Measurements from ENCODE around the gene SLC8A1.

SLC8A1 gene

DNA sequence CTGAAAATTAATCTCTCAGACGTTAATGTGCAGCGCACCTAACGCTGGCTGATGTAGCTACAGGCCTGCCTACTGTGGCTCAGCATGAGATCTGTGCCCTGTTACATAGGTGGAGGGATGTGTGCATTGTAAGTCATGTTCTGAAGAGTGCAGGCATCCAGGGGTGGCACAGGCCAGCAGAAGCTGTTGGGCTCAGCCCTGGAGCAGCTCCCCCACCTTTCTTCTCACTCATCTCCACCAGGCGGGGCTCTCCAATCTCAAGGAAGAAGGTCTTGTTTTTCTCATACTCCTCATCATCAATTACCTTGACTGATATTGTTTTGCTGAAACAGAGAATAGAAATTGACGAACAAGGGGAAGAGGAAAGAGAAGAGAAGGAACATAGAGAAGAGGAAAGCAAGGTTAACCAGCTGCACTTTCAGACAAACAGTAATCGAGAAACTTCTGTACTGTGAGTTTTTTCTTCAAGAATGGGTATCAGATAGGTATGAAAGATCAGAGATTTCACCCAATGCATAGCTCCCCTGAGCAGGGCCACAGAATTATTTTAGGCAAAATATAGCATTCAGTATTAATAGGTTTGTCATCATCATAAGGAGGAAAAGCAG is 273.6 kb downstream of the SLC8A1 start:
- no peak for DNase-seq

DNA sequence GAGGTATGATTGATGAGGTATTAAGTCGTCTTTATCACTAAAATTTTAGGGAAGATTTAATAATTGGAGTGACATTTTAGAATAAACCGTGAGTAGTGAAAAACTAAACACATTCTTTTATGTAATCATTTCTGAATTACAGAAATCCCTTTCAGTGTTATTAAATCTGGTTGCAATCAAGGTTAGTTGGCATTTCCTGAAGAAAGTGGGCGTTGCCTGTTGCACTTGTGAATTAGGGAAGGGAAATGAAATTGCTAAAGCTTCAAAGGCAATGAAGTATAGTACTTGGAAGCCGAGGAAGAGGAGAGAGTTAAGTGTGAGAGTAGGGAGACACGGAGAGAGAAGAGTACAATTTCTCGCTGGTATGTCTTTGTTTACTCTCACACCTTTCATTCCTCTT is 274.5 kb downstream of the SLC8A1 start:
- no peak for DNase-seq

DNA sequence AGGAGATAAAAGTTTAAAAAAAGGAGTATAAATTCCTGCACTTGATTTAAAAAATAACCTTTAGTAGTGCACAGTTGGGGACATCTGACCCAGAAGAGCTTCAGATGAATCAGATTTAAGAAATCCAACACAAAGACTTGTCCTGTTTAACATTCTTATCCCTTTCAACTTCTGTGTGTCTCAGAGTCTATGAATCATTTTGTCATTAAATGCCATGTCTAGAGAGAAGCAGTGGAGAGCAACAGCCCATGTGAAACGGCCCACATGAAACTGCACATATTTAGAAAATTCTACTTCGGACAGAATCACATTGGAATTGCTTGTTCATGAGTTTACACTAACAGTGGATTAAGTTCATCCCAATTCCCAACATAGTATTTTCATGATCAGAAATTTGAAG is 278.6 kb downstream of the SLC8A1 start:
- DNase-seq, result no peak

DNA sequence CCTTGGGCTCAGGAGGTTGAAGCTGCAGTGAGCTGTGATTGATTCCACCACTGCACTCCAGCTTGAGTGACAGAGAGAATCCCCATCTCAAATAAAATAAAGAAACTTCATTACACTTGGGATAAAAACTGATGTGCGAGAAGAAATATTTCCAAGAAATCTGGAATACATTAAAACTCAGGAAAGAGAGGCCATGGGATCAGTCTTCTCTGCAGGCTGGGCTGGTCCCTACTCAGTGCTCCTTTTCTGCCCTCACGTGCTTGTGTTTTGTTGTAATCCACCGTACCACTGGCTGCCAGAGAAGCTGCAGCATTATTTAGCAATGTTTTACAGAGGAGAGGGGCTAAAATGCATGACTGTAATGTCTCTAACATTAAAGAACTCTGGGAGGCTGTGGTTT is 282.0 kb downstream of the SLC8A1 start:
- no peak for DNase-seq

DNA sequence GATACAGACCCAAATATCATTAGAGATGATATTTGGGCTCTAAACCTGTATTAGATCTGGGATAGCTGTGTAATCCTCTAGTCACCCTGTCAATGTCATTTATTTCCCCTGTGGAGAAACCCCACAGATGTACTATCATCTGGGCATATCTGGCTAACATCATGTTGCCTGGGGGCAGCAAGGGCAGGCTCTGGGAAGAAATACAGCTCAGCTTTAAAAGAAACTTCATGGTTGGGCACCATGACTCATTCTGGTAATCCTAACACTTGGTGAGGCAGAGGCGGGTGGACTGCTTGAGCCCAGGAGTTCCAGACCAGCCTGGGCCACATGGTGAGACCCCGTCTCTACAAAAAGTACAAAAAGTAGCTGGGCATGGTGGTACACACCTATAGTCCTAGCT is 282.5 kb downstream of the SLC8A1 start:
- no peak for DNase-seq

DNA sequence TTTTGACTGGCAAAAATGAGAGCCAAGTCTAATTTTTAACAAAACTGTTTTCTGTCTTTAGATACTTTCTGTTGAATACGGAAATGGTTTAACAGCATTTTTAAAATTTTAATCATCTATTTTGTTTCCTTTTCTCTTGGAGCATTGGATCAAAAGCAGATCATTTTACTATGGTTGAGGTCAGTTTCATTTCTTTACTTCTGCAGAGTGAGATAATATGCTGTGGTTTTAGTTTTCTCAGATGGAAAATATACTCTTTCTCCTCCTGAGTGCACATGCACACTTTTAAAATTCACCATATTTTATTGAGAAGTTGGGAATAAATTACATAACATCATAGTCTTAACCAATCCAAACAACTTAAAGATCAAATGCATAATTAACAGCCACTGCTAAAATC is 283.3 kb downstream of the SLC8A1 start:
- DNase-seq, result no peak

DNA sequence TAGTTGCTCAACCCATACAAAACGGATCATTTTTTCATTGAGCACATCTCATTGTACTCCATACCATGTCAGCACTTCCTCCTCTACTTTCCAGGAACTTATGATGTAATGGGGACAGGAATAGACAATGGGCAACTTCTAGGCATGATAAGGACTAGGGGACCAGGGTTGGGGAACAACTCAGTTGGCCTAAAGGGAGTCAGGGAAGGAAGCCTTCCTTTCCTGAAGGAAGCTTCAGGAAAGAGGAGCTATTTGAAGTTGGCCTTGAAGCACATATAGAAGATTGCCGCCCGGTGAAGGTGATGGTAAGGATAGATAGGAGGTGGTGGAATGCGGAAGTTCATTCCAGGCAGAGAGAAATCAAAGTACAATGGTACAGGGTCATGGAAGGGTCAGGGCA is 283.9 kb downstream of the SLC8A1 start:
- no peak for DNase-seq

DNA sequence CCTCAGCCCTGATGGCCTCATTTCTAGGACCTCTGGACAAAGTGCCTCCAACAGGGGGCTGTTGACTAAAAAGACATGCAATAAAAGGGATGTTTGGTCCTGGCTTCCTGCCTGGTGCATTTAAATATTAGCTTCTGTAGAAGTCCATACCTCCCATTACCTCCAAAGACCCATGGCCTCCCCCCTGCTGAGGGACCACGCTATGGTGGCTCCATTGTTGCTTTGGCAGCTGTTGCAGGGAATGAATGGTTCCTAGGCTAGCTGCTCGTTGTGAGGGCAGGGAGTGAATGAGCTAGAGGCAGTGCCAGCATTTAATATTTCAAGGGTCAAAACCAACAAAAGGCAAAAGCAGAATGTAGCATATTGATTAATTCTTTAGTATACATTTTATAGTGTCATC is 285.9 kb downstream of the SLC8A1 start:
- DNase-seq, result no peak

DNA sequence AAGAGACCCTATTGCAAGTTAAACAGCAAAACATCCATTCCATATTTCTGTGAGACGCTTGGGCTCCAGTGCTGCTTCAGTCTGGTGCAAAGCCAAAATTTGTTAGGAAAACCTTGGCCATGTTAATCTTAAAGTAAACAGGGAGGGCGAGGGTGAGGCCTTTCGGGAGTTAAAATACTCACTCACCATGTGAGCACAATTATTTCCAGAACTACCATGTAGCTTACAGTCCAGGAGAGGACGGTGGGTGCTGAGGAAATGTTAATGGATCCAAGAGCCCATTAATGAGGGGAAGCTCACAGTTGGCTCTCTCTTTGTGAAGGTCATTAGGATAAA is 286.4 kb downstream of the SLC8A1 start:
- no peak for DNase-seq

DNA sequence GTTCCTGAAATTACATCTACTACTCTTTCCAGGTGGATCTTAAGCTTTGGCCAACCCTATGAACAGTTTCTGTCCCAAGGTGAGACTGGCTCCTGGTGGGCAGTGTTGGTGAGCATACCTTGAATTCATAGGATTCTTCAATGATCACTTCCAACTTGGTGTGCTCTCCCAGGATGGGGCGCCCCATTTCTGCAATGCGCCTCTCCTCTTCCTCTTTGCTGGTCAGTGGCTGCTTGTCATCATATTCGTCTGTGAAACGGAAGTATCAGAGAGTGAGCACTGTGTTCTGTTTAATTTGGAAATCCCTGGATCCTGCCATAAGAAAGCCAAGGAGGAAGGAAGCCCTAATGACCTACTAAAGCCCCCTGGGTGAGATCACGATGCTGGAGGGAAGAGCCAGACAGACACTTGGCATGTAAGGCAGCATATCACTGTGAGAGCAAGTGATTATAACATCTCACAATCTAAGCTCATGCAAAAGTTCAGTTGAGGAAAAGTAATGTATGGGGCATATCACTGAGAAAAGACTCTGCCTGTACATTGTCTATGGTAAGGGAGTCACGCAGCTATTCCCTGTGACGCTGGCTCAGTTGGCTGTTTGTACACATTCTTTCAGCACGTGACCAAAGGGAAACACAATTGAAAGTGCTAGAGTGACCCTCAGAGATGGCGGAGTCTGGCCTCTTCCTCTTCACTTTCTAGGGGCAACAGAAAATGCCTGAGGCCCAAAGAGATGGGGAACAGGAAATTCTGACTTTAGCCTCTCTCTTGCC is 287.0 kb downstream of the SLC8A1 start:
- no peak for DNase-seq

DNA sequence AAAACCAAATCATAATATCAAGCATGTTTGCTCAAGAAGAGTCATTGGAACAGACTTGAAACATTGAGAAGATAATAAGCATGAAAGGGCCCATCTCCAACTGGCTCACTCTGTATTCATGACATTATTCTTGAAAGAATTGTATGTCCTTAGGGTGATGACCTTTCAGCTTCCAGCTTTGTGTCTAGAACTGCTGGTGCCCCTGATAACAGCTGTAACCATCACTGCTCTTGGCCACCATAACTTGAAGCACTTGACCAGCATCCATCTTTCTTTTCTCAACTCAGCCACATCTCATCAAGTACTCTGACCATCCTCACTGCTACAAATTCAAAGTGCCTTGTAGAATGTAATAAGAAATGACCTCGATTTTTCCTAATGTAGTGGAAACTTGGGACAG is 289.9 kb downstream of the SLC8A1 start:
- DNase-seq, result no peak

DNA sequence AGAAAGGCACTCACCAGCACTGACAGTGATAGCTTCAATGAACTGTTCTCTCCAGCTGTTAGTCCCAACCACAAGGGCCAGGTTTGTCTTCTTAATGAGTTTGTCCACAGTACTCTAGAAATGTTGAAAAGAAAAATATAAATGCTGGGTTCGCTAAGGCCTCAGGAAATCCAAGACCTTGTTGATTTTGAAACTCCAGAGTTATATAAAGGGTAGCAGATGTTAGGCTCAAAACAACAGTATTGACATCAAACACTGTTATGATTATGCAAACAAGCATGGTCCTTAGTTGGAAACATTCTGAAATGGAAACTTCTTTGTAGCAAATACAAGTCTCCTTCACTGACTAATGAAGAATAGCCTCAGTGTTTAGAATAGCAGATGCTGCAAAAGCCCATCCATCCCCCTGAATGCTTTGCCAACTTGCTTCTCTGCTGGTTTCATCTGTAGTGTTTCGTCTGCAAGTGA is 291.1 kb downstream of the SLC8A1 start:
- no peak for DNase-seq

DNA sequence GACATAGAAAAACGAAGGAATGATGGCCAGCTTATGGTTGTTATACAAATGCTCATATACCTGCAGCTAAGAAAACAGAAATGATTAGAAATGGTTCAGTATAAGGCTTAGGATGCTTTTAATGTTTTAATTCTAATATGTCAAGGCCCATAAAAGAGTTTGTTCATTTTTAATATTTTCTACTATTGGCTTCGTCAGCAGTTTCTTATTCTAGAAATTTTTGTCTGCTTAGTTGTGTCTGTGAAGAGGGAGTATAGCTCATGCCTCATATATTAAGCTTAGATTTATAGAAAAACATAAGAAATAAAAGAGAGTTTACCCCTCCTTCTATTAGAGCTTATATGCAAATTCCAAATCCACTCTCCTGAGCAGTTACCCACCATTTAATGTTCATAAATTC is 292.6 kb downstream of the SLC8A1 start:
- DNase-seq, result no peak

DNA sequence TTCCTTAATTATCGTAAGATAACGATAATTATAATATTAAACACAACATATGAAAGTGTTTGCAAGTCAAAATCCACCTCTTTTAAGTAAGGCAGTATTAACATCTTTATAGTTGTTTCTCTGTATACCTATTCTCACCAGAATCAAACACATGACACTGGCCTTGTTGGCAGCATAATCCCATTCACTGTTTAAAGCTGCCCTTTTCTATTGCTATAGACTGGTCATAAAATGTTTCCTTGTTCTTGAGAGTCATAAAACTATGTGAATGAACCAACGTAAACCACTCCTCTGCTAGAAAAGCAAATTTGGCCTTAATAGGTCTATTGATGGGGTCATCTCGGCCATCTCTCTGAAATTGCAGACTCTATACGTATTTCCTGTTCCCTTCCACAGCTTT is 293.1 kb downstream of the SLC8A1 start:
- DNase-seq, result no peak

DNA sequence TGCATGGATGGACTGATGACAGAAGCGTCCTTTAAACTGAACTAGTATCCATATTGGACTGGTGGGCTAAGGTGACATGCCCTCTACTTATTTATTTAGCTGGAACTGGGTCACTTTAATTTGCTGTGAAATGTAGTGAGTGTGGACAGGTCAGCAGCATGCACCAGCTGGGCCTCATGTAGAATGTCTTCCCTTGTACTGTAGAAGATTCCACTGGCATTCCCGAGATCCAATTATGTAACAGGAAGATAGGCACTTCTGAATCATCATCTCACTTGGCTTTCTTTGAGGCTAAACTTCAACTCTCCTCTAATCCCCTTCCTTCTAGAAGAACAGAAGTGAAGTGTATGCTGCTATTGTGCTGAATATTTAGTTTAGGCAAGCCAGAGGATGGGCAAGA is 296.2 kb downstream of the SLC8A1 start:
- no peak for DNase-seq

DNA sequence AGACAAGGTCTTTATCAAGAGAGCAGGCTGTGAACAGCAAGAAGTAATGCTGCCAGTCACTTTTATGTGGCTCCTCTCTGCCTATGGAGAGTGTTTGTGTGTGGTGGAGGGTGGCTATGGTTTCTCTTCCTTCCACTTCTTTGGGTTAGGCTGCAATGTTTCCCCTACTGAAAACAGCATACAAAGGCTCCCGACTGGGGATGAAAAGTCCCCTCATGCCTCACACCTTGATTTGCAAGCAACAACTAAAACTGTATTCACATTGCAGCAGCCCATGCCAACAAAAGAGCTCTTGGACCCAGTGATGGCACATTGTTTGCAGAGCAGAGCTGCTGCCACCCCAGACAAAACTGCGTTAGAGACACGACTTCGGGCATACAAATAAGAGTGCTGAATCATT is 301.6 kb downstream of the SLC8A1 start:
- no peak for DNase-seq

DNA sequence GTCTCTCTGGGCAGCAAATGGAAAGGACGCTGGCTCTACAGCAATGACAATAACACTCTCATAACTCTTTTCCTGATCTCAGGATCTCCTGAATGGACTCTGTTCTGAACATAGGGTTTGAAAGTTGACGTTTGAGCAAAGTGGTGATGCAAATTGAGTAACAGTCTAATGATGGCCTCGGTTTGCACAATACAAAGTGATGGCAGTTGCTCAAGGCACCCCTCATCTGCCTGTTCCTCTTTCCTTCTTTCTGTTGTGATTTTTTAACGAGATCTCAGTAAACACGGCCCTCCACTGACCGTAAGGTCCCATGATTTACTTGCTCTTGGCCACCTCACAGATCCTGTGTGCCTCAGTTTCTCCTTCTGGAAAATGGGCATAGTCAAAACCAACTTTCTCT is 303.6 kb downstream of the SLC8A1 start:
- no peak for DNase-seq

DNA sequence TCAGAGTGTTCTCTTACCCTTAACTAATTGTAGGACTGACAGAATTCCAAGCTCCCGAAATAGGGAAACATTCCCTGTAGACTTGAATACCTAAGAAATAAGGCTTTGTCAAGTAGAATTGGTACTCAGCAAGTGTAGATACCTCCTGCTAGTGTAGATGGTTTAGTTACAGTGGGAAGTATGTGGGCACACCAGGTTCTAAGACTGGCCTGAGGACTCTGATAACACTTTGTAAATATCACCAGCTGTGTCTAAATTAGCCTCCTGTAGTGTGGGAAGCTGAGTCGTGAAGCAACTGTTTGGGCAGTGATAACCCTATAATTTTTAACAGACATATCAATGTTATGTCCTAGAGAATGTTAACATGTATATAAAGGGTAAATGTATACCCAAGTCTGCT is 304.5 kb downstream of the SLC8A1 start:
- DNase-seq, result no peak

DNA sequence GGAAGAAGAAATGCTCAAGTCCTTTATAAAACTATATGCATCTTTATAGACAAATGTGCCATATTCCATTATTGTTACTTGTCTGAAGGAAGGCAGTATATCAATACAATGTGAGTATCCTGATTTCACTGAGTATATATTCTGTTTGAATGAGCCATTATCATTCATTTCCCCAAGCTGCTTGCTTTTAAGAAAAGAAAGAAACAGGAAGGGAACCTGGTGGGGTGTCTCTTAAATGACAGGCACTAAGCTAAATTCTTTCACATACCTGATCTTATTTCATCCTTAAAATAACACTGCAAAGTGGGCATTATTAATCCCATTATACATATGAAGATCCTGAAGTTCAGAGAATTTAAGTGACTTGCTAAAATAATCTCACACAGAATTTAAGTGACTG is 307.9 kb downstream of the SLC8A1 start:
- no peak for DNase-seq

DNA sequence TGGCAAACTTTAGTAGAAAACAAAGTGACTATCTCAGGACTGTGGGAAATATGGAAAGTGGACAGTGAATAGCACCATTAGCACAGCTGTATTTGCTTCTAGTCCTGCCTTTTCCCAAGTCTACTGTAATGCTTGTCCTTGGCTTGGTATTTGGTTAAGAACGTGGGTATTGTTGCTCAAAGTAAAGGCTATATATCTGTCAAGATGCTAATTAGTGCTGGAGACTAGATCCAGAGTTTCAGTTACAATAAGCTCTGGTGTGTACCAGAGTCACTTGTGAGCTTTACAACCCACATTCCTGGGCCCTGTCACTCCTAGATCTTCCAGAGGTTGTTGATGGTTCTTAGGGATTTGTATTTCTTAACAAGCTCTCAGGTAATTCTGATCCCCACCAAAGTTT is 313.6 kb downstream of the SLC8A1 start:
- no peak for DNase-seq

DNA sequence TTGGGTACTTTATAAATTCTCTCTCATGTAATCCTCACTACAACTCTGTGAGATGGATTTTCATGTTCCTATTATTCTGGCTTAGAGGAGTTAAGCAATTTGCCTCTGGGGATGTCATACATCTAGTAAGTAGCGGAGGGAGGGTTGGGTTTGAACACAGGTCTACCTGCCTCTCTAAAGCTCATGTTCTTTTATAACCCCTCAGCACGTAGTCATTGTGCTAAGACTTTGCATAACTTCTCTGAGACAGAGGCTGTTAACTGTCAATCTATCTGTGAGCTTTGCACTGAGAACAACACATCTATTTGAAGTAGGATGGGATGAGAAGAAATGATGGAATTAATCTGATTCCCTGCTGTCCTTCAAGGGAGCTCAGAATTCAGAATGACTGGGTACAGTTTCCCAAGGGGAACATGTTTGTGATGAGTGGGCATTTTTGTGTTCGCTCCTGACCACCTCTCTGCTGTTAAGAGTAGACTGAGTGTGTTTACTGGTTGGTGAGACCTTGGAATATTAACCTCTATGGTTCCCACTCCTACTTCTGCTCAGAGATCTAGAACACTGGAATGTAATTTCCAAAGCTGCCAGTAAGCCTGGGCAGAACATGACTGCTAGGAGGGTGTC is 320.7 kb downstream of the SLC8A1 start:
- DNase-seq, result no peak

DNA sequence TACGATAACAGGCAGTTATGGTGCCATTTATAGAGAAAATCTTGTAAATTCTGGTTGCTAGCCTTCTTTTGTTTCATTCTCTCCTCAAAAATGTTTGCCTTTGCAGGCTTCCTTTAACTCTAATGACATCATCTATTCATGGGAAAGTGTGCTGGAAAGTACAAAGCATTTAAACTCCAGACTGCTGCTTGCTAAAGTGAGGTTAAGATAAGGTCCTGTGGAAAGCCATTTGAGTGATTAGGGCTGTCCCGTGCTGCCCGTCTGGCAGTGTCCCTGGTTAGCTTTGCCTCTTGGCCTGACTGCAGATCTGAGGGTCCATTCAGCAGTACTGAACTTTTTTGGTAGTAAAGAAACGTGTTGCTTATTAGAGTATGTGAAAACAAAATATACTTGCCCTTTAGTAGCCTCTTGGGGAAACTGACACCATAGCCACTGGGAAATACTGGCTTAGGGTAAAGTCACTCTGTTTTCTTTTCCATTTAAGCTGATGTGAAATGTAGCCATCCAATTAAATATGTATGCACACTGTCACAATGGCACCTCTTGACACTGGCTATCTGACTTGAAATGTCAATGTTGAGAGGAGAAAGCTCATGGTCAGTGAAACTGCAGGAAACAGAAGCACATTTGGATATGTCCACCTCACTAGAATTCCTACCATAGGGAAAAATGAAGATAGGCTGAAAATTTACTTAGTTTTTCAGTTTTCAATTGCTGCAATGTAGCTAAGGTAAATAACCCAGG is 321.5 kb downstream of the SLC8A1 start:
- no peak for DNase-seq

DNA sequence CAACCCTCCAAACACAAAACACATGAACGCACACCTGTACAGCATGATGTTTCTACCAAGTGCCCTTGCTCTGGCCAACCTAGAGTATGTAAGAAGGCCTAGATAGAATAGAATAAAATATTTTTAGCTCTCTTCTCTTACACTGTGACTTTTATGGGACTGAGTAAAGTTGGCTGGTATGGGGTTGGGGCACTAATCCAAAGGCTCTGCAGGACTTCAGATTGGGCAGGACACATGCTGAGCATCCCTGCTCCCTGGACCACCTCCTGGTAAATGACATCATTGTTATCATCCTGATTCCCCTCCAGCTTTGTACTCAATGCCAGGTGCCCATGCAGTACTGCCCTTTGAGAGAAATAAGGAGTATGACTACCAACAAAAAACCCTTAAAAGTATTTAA is 322.2 kb downstream of the SLC8A1 start:
- DNase-seq, result no peak

DNA sequence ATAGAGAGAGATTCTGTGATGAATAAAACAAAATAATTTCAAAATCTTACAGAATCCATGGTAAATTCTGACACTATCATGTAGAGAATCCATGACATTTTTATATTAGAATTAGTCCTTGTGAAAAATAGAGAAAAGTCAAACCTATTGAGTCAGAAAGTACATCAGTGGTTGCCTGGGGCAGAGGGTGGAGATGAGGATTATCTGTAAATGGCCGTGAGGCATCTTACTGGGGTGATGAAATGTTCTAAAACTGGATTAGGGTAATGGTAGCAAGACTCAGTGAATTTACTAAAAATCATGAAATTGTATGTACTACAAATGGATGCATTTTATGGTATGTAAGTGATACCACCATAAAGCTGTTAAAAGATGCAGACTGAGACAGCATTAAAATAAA is 323.1 kb downstream of the SLC8A1 start:
- no peak for DNase-seq

Measured in NCI-H187 treated with DMSO at 0.1 percent for 48 hours (cell line).